GM21381 (cell line): ENCODE data around the gene MTG2.
"Not testable (repeated sequence)": the region's sequence is repeated elsewhere in the genome, so short reads cannot be mapped to it uniquely, and the experiment has no call there.

Source experiments
- ATAC-seq: cut with Tn5 transposase; IDR thresholded peaks from one replicate; pipeline ENCODE4 v1.9.1; 2021; ENCODE audit warnings: mild to moderate bottlenecking, moderate library complexity; ENCODE audit not compliant: unreplicated experiment

The MTG2 gene

DNA sequence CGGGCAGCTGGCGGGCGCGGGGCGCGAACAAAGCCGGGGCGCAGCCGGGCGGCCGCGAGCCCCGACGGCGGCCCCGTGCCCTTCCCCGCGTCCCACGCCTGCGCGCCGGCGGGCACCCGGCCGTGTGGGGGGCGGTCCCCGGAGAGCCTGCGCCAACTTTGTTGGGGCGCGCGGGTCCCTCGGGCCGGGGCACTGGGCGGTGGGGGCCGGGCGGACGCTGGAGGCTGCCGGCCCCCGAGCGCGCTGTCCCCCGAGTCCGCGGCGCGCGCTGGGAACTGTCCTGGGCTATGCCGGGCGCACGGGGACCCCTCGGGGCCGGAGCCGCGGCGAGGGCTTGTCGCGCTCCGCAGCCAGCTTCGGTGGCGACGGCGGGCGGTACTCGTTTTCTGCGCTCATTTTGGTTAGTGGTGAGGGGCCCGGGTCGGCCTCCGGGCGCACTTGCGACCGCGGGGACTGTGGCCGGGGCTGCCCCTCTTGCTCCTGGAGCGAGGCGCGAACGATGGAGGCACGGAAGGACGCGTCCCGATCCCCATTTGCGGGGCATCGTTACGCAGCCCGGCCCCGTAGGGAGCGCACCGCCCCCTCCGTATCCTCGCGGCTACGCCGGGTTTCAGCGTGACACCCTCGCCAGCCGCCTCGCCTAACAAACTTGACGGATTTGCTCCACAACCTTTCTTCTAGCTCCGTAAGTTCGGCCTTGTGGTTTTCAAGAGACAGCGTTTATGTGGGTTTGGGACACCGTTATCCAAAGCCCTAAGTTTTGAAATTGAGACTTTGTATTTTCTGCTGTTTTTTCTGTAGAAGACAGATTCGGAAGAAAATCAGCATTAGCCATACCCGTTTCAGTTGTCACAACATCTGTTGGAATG, 38.6 kb upstream of the MTG2 start:
- ATAC-seq, result peak; percentile 27

DNA sequence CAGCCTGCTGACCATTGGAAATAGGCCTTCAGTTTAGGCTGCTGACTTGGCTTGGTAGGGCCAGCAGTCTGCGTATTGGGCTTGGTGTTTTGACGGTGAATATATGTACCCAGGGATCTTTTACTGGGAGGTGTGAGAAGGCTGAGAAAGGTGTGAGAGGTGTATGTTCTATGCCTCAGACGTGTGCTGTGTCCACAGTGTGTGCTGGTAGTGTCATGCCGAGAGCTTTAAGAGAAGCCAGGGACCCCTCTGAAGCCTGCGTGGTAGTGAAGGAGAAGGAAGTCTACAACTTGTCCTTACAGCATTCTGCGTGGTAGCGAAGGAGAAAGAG, 37.2 kb upstream of the MTG2 start:
- ATAC-seq, result no peak

DNA sequence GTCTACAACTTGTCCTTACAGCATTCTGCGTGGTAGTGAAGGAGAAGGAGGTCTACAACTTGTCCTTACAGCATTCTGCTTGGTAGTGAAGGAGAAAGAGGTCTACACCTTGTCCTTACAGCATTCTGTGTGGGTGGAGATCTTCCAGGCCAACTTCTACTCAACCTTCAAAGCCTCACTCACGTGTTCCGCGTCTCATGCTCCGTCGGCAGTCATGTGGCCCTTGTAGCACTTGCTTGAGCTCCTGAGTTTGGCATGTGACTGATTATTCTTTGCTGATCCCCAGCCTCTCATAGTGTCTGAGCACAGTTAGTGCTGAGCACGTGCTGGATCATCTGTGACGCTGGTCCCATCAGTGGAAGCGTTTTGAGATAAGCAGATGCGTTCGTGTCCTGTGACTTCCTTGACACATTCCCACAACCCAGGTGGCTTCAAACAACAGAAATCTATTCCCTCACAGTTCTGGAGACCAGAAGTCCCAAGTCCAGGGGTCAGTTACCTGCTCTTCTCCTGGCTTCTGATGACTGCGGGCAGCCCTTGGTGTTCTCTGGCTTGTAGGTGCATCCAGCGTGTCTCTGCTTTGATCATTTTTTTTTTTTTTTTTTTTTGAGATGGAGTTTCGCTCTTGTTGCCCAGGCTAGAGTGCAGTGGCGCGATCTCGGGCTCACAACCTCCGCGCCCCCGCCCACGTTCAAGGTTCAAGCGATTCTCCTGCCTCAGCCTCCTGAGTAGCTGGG, 36.6 kb upstream of the MTG2 start:
- ATAC-seq, result no peak

GRCh38 chr20:62147125-62147524, 35.7 kb upstream of the MTG2 start:
- no peak for ATAC-seq

- ATAC-seq, result no peak
These were observed 35.3 kb upstream of the MTG2 start for GRCh38 chr20:62147528-62147927.

- ATAC-seq, result not testable (repeated sequence)
These were observed 34.4 kb upstream of the MTG2 start for GRCh38 chr20:62148383-62148782.

GRCh38 chr20:62148908-62149314, 33.9 kb upstream of the MTG2 start:
- ATAC-seq, result no peak

GRCh38 chr20:62149532-62150309, 33.1 kb upstream of the MTG2 start:
- ATAC-seq, result no peak

GRCh38 chr20:62150310-62150575, 32.6 kb upstream of the MTG2 start:
- no peak for ATAC-seq

- ATAC-seq, result no peak
These were observed 31.6 kb upstream of the MTG2 start for GRCh38 chr20:62151225-62151624.

DNA sequence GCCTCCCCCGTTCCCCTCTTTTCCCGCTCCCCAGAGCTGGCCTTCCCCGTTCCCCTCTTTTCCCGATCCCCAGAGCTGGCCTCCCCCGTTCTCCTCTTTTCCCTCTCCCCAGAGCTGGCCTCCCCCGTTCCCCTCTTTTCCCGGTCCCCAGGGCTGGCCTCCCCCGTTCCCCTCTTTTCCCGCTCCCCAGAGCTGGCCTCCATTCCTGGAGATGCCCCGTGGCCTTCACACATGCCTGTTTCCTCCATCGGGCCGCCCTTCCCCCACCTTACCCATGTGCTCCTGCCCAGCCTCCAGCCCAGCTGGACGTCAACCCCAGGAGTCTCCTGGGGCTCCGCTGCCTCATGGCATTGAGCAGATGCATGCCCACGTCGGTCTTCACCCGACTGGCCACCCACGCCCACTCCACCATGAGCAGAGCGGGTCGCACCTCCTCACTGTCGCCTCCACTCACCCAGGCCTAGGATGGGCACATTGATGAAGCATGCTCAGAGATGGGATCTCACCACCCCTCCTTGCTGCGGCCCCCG, 30.9 kb upstream of the MTG2 start:
- no peak for ATAC-seq

GRCh38 chr20:62155428-62156253, 27.2 kb upstream of the MTG2 start:
- ATAC-seq, result no peak

- no peak for ATAC-seq
These were observed 26.6 kb upstream of the MTG2 start for GRCh38 chr20:62156254-62156556.

- no peak for ATAC-seq
These were observed 26.0 kb upstream of the MTG2 start for GRCh38 chr20:62156592-62157386.

- ATAC-seq, result no peak
These were observed 25.3 kb upstream of the MTG2 start for GRCh38 chr20:62157387-62158087.

DNA sequence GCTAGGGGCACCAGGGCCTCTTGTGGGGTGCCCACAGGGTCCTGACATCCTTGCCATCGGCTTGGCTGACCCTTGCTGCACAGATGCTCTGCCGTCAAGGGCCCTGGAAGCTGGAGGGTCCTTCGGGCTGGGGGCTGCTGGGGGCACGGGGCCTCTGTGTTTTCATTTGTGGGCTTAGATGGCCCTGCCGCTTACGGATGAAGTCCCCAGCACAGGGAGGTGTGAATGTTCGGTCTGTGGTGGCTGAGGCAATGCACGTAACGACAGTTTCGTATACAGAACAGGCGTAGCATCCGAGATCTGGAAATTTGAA, 24.8 kb upstream of the MTG2 start:
- ATAC-seq, result no peak

DNA sequence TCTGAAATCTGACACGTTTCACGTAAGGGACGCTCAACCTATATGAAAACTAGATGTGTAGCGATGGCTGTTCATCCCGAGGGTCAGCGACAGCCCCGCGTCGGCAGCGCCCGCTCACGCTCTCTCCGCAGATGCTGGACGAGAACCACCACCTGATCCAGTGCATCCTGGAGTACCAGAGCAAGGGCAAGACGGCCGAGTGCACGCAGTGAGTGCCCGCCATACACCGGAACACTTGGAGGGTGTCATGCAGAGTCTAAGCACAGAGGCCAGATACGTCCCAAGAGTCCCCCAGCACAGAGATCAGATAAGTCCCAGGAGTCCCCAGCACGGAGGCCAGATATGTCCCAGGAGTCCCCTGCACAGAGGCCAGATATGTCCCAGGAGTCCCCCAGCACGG, 24.3 kb upstream of the MTG2 start:
- ATAC-seq, result no peak

GRCh38 chr20:62159052-62159451, 23.8 kb upstream of the MTG2 start:
- ATAC-seq, result no peak

DNA sequence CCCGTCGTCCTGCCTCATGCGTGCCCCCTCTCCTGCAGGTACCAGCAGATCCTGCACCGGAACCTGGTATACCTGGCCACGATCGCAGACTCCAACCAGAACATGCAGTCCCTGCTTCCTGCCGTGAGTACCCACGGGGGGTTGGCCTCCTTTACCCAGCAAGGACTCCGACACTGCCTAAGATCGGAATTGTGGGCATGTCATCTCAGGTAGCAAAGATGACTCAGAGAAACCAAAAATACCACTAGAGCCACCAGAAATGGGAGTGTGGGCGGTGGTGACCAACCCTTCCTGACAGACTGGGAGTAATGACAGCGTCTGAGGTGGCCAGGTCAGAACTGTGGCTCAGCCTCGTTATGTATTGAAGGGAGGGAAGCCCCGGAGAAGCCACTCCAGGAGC, 23.0 kb upstream of the MTG2 start:
- ATAC-seq, result no peak

GRCh38 chr20:62160253-62160652, 22.6 kb upstream of the MTG2 start:
- ATAC-seq, result no peak
